ENCODE results near the gene SLC25A33.

The SLC25A33 gene

GRCh38 chr1:9597361-9598315, 58.4 kb downstream of the SLC25A33 start:
- Mint-ChIP-seq H3K4me3 (no peak overlapping the region), H3K36me3 (ENCODE audit: low read depth) (peaks cover 16% of the 10 kb centered on the region), H3K27me3 (no peaks in the 10 kb centered on the region), H3K4me1 (ENCODE audit: low read depth) (peaks cover 11% of the 10 kb centered on the region), H3K27ac (no peak overlapping the region), H3K9me3 (no peaks in the 10 kb centered on the region)

GRCh38 chr1:9598316-9598700, 59.0 kb downstream of the SLC25A33 start:
- H3K4me3 Mint-ChIP-seq = no peak overlapping the region
- H3K36me3 Mint-ChIP-seq (ENCODE audit: low read depth) = peaks cover 17% of the 10 kb centered on the region
- peaks cover 5% of the 10 kb centered on the region for H3K4me1 Mint-ChIP-seq (ENCODE audit: low read depth)
- no peaks in the 10 kb centered on the region for H3K9me3 Mint-ChIP-seq
- H3K27ac Mint-ChIP-seq = no peak overlapping the region
- no peaks in the 10 kb centered on the region for H3K27me3 Mint-ChIP-seq

GRCh38 chr1:9599741-9600140, 60.5 kb downstream of the SLC25A33 start:
- Mint-ChIP-seq H3K4me3 (no peak overlapping the region), H3K27me3 (no peaks in the 10 kb centered on the region), H3K9me3 (no peaks in the 10 kb centered on the region), H3K4me1 (ENCODE audit: low read depth) (no peaks in the 10 kb centered on the region), H3K36me3 (ENCODE audit: low read depth) (peaks cover 20% of the 10 kb centered on the region), H3K27ac (no peak overlapping the region)

GRCh38 chr1:9600861-9601834, 61.9 kb downstream of the SLC25A33 start:
- Mint-ChIP-seq H3K4me1 (ENCODE audit: low read depth) (no peaks in the 10 kb centered on the region), H3K4me3 (no peak overlapping the region), H3K27me3 (no peaks in the 10 kb centered on the region), H3K36me3 (ENCODE audit: low read depth) (peaks cover 23% of the 10 kb centered on the region), H3K27ac (no peak overlapping the region), H3K9me3 (no peaks in the 10 kb centered on the region)

GRCh38 chr1:9601942-9602793, 62.9 kb downstream of the SLC25A33 start:
- Mint-ChIP-seq H3K9me3 (no peaks in the 10 kb centered on the region), H3K36me3 (ENCODE audit: low read depth) (peaks cover 16% of the 10 kb centered on the region), H3K27me3 (no peaks in the 10 kb centered on the region), H3K4me1 (ENCODE audit: low read depth) (no peaks in the 10 kb centered on the region), H3K27ac (no peak overlapping the region), H3K4me3 (no peak overlapping the region)

- Mint-ChIP-seq H3K36me3 (ENCODE audit: low read depth) (peaks cover 16% of the 10 kb centered on the region), H3K4me3 (no peak overlapping the region), H3K9me3 (no peaks in the 10 kb centered on the region), H3K4me1 (ENCODE audit: low read depth) (no peaks in the 10 kb centered on the region), H3K27ac (no peak overlapping the region), H3K27me3 (no peaks in the 10 kb centered on the region)
These were observed 63.5 kb downstream of the SLC25A33 start for GRCh38 chr1:9602794-9603167.

- H3K27me3 Mint-ChIP-seq = no peaks in the 10 kb centered on the region
- no peak overlapping the region for H3K27ac Mint-ChIP-seq
- H3K4me1 Mint-ChIP-seq (ENCODE audit: low read depth) = no peaks in the 10 kb centered on the region
- H3K4me3 Mint-ChIP-seq = no peak overlapping the region
- peaks cover 16% of the 10 kb centered on the region for H3K36me3 Mint-ChIP-seq (ENCODE audit: low read depth)
- H3K9me3 Mint-ChIP-seq = no peaks in the 10 kb centered on the region
These were observed 64.0 kb downstream of the SLC25A33 start for GRCh38 chr1:9603307-9603706.

GRCh38 chr1:9603766-9604753, 64.8 kb downstream of the SLC25A33 start:
- Mint-ChIP-seq H3K9me3 (no peaks in the 10 kb centered on the region), H3K27me3 (no peaks in the 10 kb centered on the region), H3K4me1 (ENCODE audit: low read depth) (no peaks in the 10 kb centered on the region), H3K36me3 (ENCODE audit: low read depth) (peaks cover 16% of the 10 kb centered on the region), H3K4me3 (no peak overlapping the region), H3K27ac (no peak overlapping the region)

- no peak overlapping the region for H3K27ac Mint-ChIP-seq
- H3K4me1 Mint-ChIP-seq (ENCODE audit: low read depth) = no peaks in the 10 kb centered on the region
- H3K4me3 Mint-ChIP-seq = no peak overlapping the region
- H3K27me3 Mint-ChIP-seq = no peaks in the 10 kb centered on the region
- H3K9me3 Mint-ChIP-seq = no peaks in the 10 kb centered on the region
- H3K36me3 Mint-ChIP-seq (ENCODE audit: low read depth) = peaks cover 13% of the 10 kb centered on the region
These were observed 65.6 kb downstream of the SLC25A33 start for GRCh38 chr1:9604836-9605235.

GRCh38 chr1:9605946-9606455, 66.7 kb downstream of the SLC25A33 start:
- Mint-ChIP-seq H3K4me3 (no peak overlapping the region), H3K27ac (no peak overlapping the region), H3K27me3 (no peaks in the 10 kb centered on the region), H3K9me3 (no peaks in the 10 kb centered on the region), H3K36me3 (ENCODE audit: low read depth) (peaks cover 10% of the 10 kb centered on the region), H3K4me1 (ENCODE audit: low read depth) (no peaks in the 10 kb centered on the region)

GRCh38 chr1:9606458-9606857, 67.2 kb downstream of the SLC25A33 start:
- H3K4me3 Mint-ChIP-seq = no peak overlapping the region
- H3K36me3 Mint-ChIP-seq (ENCODE audit: low read depth) = peaks cover 10% of the 10 kb centered on the region
- no peaks in the 10 kb centered on the region for H3K4me1 Mint-ChIP-seq (ENCODE audit: low read depth)
- H3K9me3 Mint-ChIP-seq = no peaks in the 10 kb centered on the region
- no peak overlapping the region for H3K27ac Mint-ChIP-seq
- H3K27me3 Mint-ChIP-seq = no peaks in the 10 kb centered on the region

- no peaks in the 10 kb centered on the region for H3K27me3 Mint-ChIP-seq
- H3K4me3 Mint-ChIP-seq = no peak overlapping the region
- no peaks in the 10 kb centered on the region for H3K4me1 Mint-ChIP-seq (ENCODE audit: low read depth)
- H3K36me3 Mint-ChIP-seq (ENCODE audit: low read depth) = peaks cover 10% of the 10 kb centered on the region
- no peaks in the 10 kb centered on the region for H3K9me3 Mint-ChIP-seq
- no peak overlapping the region for H3K27ac Mint-ChIP-seq
These were observed 67.7 kb downstream of the SLC25A33 start for GRCh38 chr1:9606948-9607347.

- Mint-ChIP-seq H3K4me1 (ENCODE audit: low read depth) (no peaks in the 10 kb centered on the region), H3K36me3 (ENCODE audit: low read depth) (peaks cover 13% of the 10 kb centered on the region), H3K27ac (no peak overlapping the region), H3K9me3 (no peaks in the 10 kb centered on the region), H3K4me3 (no peak overlapping the region), H3K27me3 (no peaks in the 10 kb centered on the region)
These were observed 68.1 kb downstream of the SLC25A33 start for GRCh38 chr1:9607352-9607751.
